SKM-1 (cell line): ENCODE results near the gene LRP1.

Experiments used
- DNase-seq: peaks from one replicate; lab custom pipeline; 2025; ENCODE audit not compliant: unreplicated experiment; lab: John Stamatoyannopoulos, UW

LRP1 gene

GRCh38 chr12:57133013-57133569 is 4.8 kb downstream of the LRP1 start:
- no peak for DNase-seq

- no peak for DNase-seq
Measured at GRCh38 chr12:57133916-57134315, 5.6 kb downstream of the LRP1 start.

GRCh38 chr12:57134949-57135348 is 6.7 kb downstream of the LRP1 start:
- DNase-seq: no peak

- DNase-seq: no peak
Measured at GRCh38 chr12:57135527-57136326, 7.4 kb downstream of the LRP1 start.

GRCh38 chr12:57138526-57139272 is 10.4 kb downstream of the LRP1 start:
- DNase-seq: no peak

GRCh38 chr12:57139796-57140649 is 11.7 kb downstream of the LRP1 start:
- DNase-seq: no peak

GRCh38 chr12:57141249-57141648 is 13.0 kb downstream of the LRP1 start:
- DNase-seq: no peak

GRCh38 chr12:57142121-57142520 is 13.8 kb downstream of the LRP1 start:
- DNase-seq: no peak

GRCh38 chr12:57142727-57143126 is 14.4 kb downstream of the LRP1 start:
- no peak for DNase-seq

- no peak for DNase-seq
Measured at GRCh38 chr12:57143454-57143853, 15.2 kb downstream of the LRP1 start.

- no peak for DNase-seq
Measured at GRCh38 chr12:57145460-57146059, 17.3 kb downstream of the LRP1 start.

- DNase-seq: no peak
Measured at GRCh38 chr12:57146092-57146491, 17.8 kb downstream of the LRP1 start.

- peak; percentile 12 for DNase-seq
Measured at GRCh38 chr12:57146961-57147944, 19.0 kb downstream of the LRP1 start, which contains the start of gene LRP1-AS. TSS of gene LRP1-AS (minus strand) at chr12:57147619.

- peak; percentile 57 for DNase-seq
Measured at GRCh38 chr12:57148469-57149244, 20.4 kb downstream of the LRP1 start.

GRCh38 chr12:57149245-57149900 is 21.1 kb downstream of the LRP1 start:
- DNase-seq: no peak

- no peak for DNase-seq
Measured at GRCh38 chr12:57150400-57151000, 22.2 kb downstream of the LRP1 start.

- no peak for DNase-seq
Measured at GRCh38 chr12:57151741-57152630, 23.7 kb downstream of the LRP1 start.
